H9 (cell line): ENCODE measurements around the gene GREB1L. TPM values are rescaled to one million over a fixed set of nuclear protein-coding genes. Genes with fewer than 3 reads are reported as not detected.

Source experiments
- DNase-seq: peaks from one replicate; pipeline ENCODE4 v3.0.0-alpha.2; 2017
- H2AFZ ChIP-seq: one replicate; pipeline ENCODE4 v1.6.1; 2013; ENCODE audit warnings: mild to moderate bottlenecking, low read length, control low read depth, moderate library complexity
- H2AK5ac ChIP-seq: 2 replicates; pipeline ENCODE4 v1.6.1; 2013; ENCODE audit warnings: low read length, control low read depth, mixed read lengths; ENCODE audit not compliant: insufficient read length
- H2BK120ac ChIP-seq: one replicate; pipeline ENCODE4 v1.6.1; 2013; ENCODE audit warnings: low read depth, mild to moderate bottlenecking, low read length, control low read depth, inconsistent platforms; ENCODE audit not compliant: poor library complexity, severe bottlenecking
- H2BK12ac ChIP-seq: 2 replicates; pipeline ENCODE4 v1.6.1; 2013; ENCODE audit warnings: low read length, control low read depth, mixed read lengths, low read depth; ENCODE audit not compliant: insufficient read length
- H2BK15ac ChIP-seq: 2 replicates; pipeline ENCODE4 v1.6.1; 2013; ENCODE audit warnings: low read depth, low read length, control low read depth
- H2BK20ac ChIP-seq: one replicate; pipeline ENCODE4 v1.6.1; 2013; ENCODE audit warnings: low read depth, mild to moderate bottlenecking, low read length, control low read depth, inconsistent platforms; ENCODE audit not compliant: poor library complexity, severe bottlenecking
- H2BK5ac ChIP-seq: 2 replicates; pipeline ENCODE4 v1.6.1; 2013; ENCODE audit warnings: low read length, control low read depth, mixed read lengths; ENCODE audit not compliant: insufficient read length
- H3K14ac ChIP-seq: 2 replicates; pipeline ENCODE4 v1.6.1; 2013; ENCODE audit warnings: low read length, control low read depth; ENCODE audit not compliant: insufficient read depth
- H3K18ac ChIP-seq: 2 replicates; pipeline ENCODE4 v1.6.1; 2013; ENCODE audit warnings: low read depth, mild to moderate bottlenecking, mixed read lengths, low read length, control low read depth; ENCODE audit not compliant: insufficient read length
- H3K23ac ChIP-seq: 2 replicates; pipeline ENCODE4 v1.6.1; 2013; ENCODE audit warnings: low read length, control low read depth, mixed read lengths, low read depth; ENCODE audit not compliant: insufficient read length
- H3K23me2 ChIP-seq: 2 replicates; pipeline ENCODE4 v1.6.1; 2013; ENCODE audit warnings: low read depth, mild to moderate bottlenecking, mixed read lengths, low read length, control low read depth; ENCODE audit not compliant: insufficient read length, poor library complexity, severe bottlenecking
- H3K27ac ChIP-seq: 2 replicates; pipeline ENCODE4 v1.5.1; 2013; ENCODE audit warnings: low read length, control low read depth, mixed read lengths, low read depth; ENCODE audit not compliant: insufficient read length
- H3K27me3 ChIP-seq: 2 replicates; pipeline ENCODE4 v1.6.1; 2013; ENCODE audit warnings: low read length, control low read depth, inconsistent platforms; ENCODE audit not compliant: insufficient read depth
- H3K4ac ChIP-seq: 2 replicates; pipeline ENCODE4 v1.6.1; 2013; ENCODE audit warnings: low read depth, mild to moderate bottlenecking, control low read depth, inconsistent platforms, low read length, moderate library complexity
- H3K4me1 ChIP-seq: 2 replicates; pipeline ENCODE4 v1.6.1; 2013; ENCODE audit warnings: low read length, control low read depth, inconsistent platforms; ENCODE audit not compliant: insufficient read depth
- H3K4me2 ChIP-seq: 2 replicates; pipeline ENCODE4 v1.6.1; 2013; ENCODE audit warnings: low read length, control low read depth, mixed read lengths; ENCODE audit not compliant: insufficient read length, insufficient read depth
- H3K56ac ChIP-seq: 2 replicates; pipeline ENCODE4 v1.6.1; 2013; ENCODE audit warnings: low read depth, mild to moderate bottlenecking, mixed read lengths, low read length, control low read depth; ENCODE audit not compliant: insufficient read length
- H3K79me1 ChIP-seq: 2 replicates; pipeline ENCODE4 v1.6.1; 2013; ENCODE audit warnings: low read depth, mild to moderate bottlenecking, moderate library complexity, low read length, control low read depth, inconsistent platforms; ENCODE audit not compliant: insufficient read depth, poor library complexity, severe bottlenecking
- H3K79me2 ChIP-seq: 2 replicates; pipeline ENCODE4 v1.6.1; 2013; ENCODE audit warnings: low read length, control low read depth, inconsistent platforms; ENCODE audit not compliant: insufficient read depth
- H3K9ac ChIP-seq: 2 replicates; pipeline ENCODE4 v1.6.1; 2013; ENCODE audit warnings: low read length, control low read depth, mixed read lengths; ENCODE audit not compliant: insufficient read length; ENCODE audit errors: extremely low read depth
- H3K9me3 ChIP-seq: one replicate; pipeline ENCODE4 v1.6.1; 2013; ENCODE audit warnings: low read depth, low read length, inconsistent platforms; ENCODE audit not compliant: control insufficient read depth
- H3T11ph ChIP-seq: one replicate; pipeline ENCODE4 v1.6.1; 2013; ENCODE audit warnings: mild to moderate bottlenecking, low read length, control low read depth, inconsistent platforms
- H4K20me1 ChIP-seq: one replicate; pipeline ENCODE4 v1.6.1; 2013; ENCODE audit not compliant: control insufficient read depth, insufficient read length, insufficient read depth
- H4K5ac ChIP-seq: 2 replicates; pipeline ENCODE4 v1.6.1; 2013; ENCODE audit warnings: low read depth, mild to moderate bottlenecking, mixed read lengths, low read length, control low read depth; ENCODE audit not compliant: insufficient read length
- H4K8ac ChIP-seq: replicated peaks from 2 replicates; pipeline ENCODE4 v1.6.1; 2013; ENCODE audit warnings: low read length, control low read depth, mixed read lengths, low read depth; ENCODE audit not compliant: insufficient read length
- H4K91ac ChIP-seq: 2 replicates; pipeline ENCODE4 v1.6.1; 2013; ENCODE audit warnings: low read depth, mild to moderate bottlenecking, moderate library complexity, mixed read lengths, low read length, control low read depth; ENCODE audit not compliant: insufficient read length
- H3K27ac Mint-ChIP-seq, 3 experiments: 2 replicates in 2 of 3; 3 replicates in 1 of 3; pipeline ENCODE4 v1.8.0; 2020 to 2021; ENCODE audit warnings: mixed read lengths in 3 of 3, mild to moderate bottlenecking in 1 of 3, moderate library complexity in 1 of 3
- H3K27me3 Mint-ChIP-seq: 2 replicates; pipeline ENCODE4 v1.8.0; 2021; ENCODE audit warnings: low read depth, mild to moderate bottlenecking, moderate library complexity, mixed read lengths
- H3K36me3 Mint-ChIP-seq, 3 experiments: 2 replicates in 2 of 3; 3 replicates in 1 of 3; pipeline ENCODE4 v1.8.0; 2020 to 2021; ENCODE audit warnings: low read depth in 3 of 3, mixed read lengths in 3 of 3; ENCODE audit not compliant: insufficient read depth in 1 of 3
- H3K4me1 Mint-ChIP-seq, 2 experiments: 2 replicates each; pipeline ENCODE4 v1.8.0; 2020; ENCODE audit warnings: mixed read lengths in 2 of 2
- H3K4me3 Mint-ChIP-seq, 2 experiments: 2 replicates in 1 of 2; 3 replicates in 1 of 2; pipeline ENCODE4 v1.8.0; 2020 to 2021; ENCODE audit warnings: mild to moderate bottlenecking in 2 of 2, mixed read lengths in 2 of 2, moderate library complexity in 1 of 2
- H3K9me3 Mint-ChIP-seq, 2 experiments: 2 replicates in 1 of 2; 3 replicates in 1 of 2; pipeline ENCODE4 v1.8.0; 2020; ENCODE audit warnings: mild to moderate bottlenecking in 2 of 2, mixed read lengths in 2 of 2, moderate library complexity in 1 of 2
- WGBS: extraction: QIAGEN DNeasy Blood & Tissue Kit; methylation state at CpG from one replicate; pipeline ENCODE4 v1.1.7; 2013; ENCODE audit warnings: missing lambda C conversion rate, low lambda C conversion rate, mixed read lengths; ENCODE audit not compliant: insufficient read length; ENCODE audit errors: extremely low coverage; 5-methylcytosine and 5-hydroxymethylcytosine counted together
- total RNA-seq: library from RNA; stranded (reverse); gene quantifications from 2 replicates; pipeline ENCODE4 v1.2.1, GENCODE V29; 2021
- TF ChIP-seq, protein P1 (sequence below): fragments of 200-600 bp; sonication (generic); conservative IDR thresholded peaks from 3 replicates; pipeline ENCODE4 v1.8.0; 2021; ENCODE audit warnings: antibody characterized with exemption, mild to moderate bottlenecking

GREB1L gene
- total RNA-seq, 1 experiment from 2014 or later, result 2.7 TPM

DNA sequence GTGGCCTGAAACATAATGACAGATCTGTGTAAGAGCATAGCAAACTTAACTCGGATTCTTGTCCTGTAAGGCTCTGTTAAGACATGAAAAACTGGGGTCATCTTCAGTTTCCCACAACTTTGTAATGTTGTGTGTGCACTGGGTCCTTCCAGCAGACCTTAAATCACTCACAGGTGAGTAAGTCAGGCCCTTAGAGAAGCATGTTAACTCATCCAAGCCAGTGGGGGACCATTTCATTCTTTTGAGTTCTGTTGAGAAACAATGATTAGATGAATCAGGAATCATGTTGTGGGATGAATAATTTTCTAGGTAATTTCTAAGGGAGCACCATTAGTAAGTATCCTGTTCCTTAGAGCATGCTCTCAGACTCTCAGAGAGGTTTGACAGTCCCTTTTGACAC, 191.4 kb downstream of the GREB1L start:
- TF ChIP-seq, protein P1, sequence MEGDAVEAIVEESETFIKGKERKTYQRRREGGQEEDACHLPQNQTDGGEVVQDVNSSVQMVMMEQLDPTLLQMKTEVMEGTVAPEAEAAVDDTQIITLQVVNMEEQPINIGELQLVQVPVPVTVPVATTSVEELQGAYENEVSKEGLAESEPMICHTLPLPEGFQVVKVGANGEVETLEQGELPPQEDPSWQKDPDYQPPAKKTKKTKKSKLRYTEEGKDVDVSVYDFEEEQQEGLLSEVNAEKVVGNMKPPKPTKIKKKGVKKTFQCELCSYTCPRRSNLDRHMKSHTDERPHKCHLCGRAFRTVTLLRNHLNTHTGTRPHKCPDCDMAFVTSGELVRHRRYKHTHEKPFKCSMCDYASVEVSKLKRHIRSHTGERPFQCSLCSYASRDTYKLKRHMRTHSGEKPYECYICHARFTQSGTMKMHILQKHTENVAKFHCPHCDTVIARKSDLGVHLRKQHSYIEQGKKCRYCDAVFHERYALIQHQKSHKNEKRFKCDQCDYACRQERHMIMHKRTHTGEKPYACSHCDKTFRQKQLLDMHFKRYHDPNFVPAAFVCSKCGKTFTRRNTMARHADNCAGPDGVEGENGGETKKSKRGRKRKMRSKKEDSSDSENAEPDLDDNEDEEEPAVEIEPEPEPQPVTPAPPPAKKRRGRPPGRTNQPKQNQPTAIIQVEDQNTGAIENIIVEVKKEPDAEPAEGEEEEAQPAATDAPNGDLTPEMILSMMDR, result no peak
- Histone ChIP-seq H3K27ac (no peak overlapping the region), H3K4ac (no peak overlapping the region), H4K20me1 (no peaks in the 10 kb centered on the region), H3K4me2 (no peak overlapping the region), H3K9me3 (no peaks in the 10 kb centered on the region), H2BK120ac (no peak overlapping the region), H3K9ac (no peak overlapping the region), H4K5ac (no peak overlapping the region), H3K23ac (no peak overlapping the region), H2BK12ac (no peak overlapping the region), H3T11ph (no peak overlapping the region), H3K23me2 (no peaks in the 10 kb centered on the region), H2BK20ac (no peak overlapping the region), H2BK5ac (no peak overlapping the region), H3K4me1 (no peaks in the 10 kb centered on the region), H3K79me1 (no peaks in the 10 kb centered on the region), H3K56ac (no peak overlapping the region), H2AFZ (no peak overlapping the region), H4K8ac (no peak overlapping the region), H2BK15ac (no peak overlapping the region), H3K79me2 (no peaks in the 10 kb centered on the region), H3K18ac (no peak overlapping the region), H2AK5ac (no peak overlapping the region), H3K27me3 (no peaks in the 10 kb centered on the region; the same call in 1 of the 2 replicates), H4K91ac (no peak overlapping the region), H3K14ac (no peak overlapping the region)
- H3K27ac Mint-ChIP-seq, result no peak overlapping the region
- H3K4me3 Mint-ChIP-seq, result no peak overlapping the region
- no peak for DNase-seq
- no CpG with 5 or more reads among the region's 1 CpG for WGBS
- no peaks in the 10 kb centered on the region for H3K36me3 Mint-ChIP-seq
- no peaks in the 10 kb centered on the region; a peak in 1 of 4 replicates for H3K4me1 Mint-ChIP-seq
- H3K9me3 Mint-ChIP-seq, result no peaks in the 10 kb centered on the region
- H3K27me3 Mint-ChIP-seq, result peaks cover 32% of the 10 kb centered on the region
